Brain microvascular endothelial cell (primary cell): ENCODE results near the gene CDH23.

Experiments
- DNase-seq: peaks from one replicate; pipeline ENCODE4 v3.0.0-alpha.2; 2020
- H3K27ac ChIP-seq: fragments of 250-450 bp; sonication (Bioruptor Pico); 2 replicates; pipeline ENCODE4 v1.5.1; 2020; ENCODE audit warnings: mild to moderate bottlenecking, moderate library complexity
- H3K27me3 ChIP-seq: fragments of 250-450 bp; sonication (Bioruptor Pico); replicated peaks from 2 replicates; pipeline ENCODE4 v1.5.1; 2020; ENCODE audit warnings: mild to moderate bottlenecking
- H3K36me3 ChIP-seq: fragments of 250-450 bp; sonication (Bioruptor Pico); replicated peaks from 2 replicates; pipeline ENCODE4 v1.5.1; 2020; ENCODE audit warnings: mild to moderate bottlenecking
- H3K4me3 ChIP-seq: 2 replicates; pipeline ENCODE4 v1.5.1; 2011; ENCODE audit warnings: low read depth, mild to moderate bottlenecking, control low read depth, low read length, moderate library complexity
- in situ Hi-C: cut with HindIII; loops from 2 replicates; pipeline ENCODE4 v1.10.0; 2017; ENCODE audit warnings: low sequenced_read_pairs, low pct_ligation_motif_present
- TF ChIP-seq, protein P1 (sequence below): IDR thresholded peaks from 2 replicates; pipeline ENCODE4 v1.5.1; 2011; ENCODE audit warnings: low read depth, mild to moderate bottlenecking, moderate library complexity, low read length, control low read depth, inconsistent platforms; ENCODE audit errors: missing control alignments

Gene CDH23

DNA sequence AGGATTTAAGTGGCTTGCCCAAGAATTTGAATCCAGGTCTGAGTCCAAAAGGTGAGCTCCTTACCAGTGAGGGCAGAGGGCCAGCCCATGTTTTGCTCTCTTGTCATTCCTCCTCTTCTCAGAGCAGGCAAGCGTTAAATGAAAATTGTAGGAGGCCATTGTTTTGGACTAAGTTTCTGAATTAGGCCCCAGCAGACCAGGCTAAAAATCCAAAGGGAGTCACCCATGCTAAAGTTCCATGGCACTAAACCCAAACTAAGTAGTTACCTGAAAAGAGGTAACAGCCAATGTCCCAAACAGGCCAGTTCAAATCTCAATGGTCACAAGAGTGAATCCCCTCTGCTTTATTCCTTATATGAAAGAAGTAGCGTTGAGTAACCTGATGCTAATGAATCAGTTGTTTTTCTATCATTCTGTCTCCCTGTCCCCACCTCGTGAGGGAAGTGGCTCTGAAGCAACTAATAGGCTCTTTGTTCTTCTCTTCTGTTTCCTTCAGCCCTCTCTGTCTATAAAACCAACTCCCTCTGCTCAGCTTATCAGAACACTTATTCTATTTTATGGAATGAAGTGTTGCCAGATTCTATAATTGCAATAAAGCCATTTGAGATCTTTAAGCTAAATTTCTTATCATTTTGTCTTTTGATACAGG lies 17.5 kb upstream of the CDH23 start:
- no peak overlapping the region for H3K27ac ChIP-seq
- H3K27me3 ChIP-seq, result no peaks in the 10 kb centered on the region
- in situ Hi-C loops, result no loop called here
- H3K36me3 ChIP-seq, result no peaks in the 10 kb centered on the region
- TF ChIP-seq, protein P1, sequence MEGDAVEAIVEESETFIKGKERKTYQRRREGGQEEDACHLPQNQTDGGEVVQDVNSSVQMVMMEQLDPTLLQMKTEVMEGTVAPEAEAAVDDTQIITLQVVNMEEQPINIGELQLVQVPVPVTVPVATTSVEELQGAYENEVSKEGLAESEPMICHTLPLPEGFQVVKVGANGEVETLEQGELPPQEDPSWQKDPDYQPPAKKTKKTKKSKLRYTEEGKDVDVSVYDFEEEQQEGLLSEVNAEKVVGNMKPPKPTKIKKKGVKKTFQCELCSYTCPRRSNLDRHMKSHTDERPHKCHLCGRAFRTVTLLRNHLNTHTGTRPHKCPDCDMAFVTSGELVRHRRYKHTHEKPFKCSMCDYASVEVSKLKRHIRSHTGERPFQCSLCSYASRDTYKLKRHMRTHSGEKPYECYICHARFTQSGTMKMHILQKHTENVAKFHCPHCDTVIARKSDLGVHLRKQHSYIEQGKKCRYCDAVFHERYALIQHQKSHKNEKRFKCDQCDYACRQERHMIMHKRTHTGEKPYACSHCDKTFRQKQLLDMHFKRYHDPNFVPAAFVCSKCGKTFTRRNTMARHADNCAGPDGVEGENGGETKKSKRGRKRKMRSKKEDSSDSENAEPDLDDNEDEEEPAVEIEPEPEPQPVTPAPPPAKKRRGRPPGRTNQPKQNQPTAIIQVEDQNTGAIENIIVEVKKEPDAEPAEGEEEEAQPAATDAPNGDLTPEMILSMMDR, result no peak
- H3K4me3 ChIP-seq, result no peak overlapping the region
- no peak for DNase-seq

GRCh38 chr10:71380841-71381240 lies 15.9 kb upstream of the CDH23 start:
- Histone ChIP-seq H3K27me3 (no peaks in the 10 kb centered on the region), H3K36me3 (no peaks in the 10 kb centered on the region), H3K4me3 (no peak overlapping the region), H3K27ac (no peak overlapping the region)
- in situ Hi-C loops, result no loop called here
- DNase-seq, result no peak
- TF ChIP-seq, protein P1, result no peak

DNA sequence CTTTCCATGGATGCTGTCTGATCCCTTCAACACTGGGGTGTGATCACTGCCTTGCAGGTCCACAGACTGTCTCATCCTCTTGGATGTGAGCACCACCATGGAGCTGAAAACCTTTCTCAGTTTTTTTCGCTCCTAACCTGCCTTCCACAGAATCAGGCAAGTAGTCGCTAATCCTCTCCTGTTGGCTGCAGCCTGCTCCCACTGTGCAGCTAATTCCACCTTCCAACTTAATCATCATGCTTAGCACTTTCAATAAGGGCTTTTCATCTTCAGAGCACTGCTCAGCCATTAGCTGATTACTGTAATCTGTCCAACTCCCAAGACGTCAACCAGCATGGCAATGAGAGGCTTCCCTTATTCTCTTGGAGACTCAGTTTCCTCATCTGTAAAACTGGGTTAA lies 15.1 kb upstream of the CDH23 start:
- Histone ChIP-seq H3K36me3 (no peaks in the 10 kb centered on the region), H3K27ac (no peak overlapping the region), H3K27me3 (no peaks in the 10 kb centered on the region), H3K4me3 (no peak overlapping the region)
- no peak for DNase-seq
- in situ Hi-C loops, result no loop called here
- TF ChIP-seq, protein P1, result no peak

DNA sequence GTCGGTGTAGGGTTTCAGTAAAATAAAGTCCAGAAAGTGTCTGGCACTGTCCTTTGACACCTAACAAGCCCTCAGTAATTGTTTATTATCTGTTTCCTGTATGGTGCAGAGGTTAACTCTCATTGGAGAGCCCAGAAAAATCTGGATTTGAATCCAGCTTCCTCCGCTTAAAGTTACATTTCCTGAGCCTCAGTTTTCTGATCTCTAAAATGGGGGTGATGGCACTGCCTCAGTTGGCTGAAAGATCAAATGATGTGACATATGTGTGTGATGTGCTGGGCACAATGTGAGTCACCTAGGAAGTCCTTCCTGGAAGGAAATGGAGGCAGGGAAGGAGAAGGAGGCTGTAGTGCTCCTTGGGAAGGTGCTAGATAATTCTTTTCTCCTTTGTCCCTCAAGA lies 14.7 kb upstream of the CDH23 start:
- no peaks in the 10 kb centered on the region for H3K27me3 ChIP-seq
- no peak overlapping the region for H3K27ac ChIP-seq
- H3K36me3 ChIP-seq, result no peaks in the 10 kb centered on the region
- in situ Hi-C loops, result no loop called here
- TF ChIP-seq, protein P1, result no peak
- no peak overlapping the region for H3K4me3 ChIP-seq
- no peak for DNase-seq

- in situ Hi-C loops, result no loop called here
- no peak overlapping the region for H3K4me3 ChIP-seq
- no peak overlapping the region for H3K27ac ChIP-seq
- H3K36me3 ChIP-seq, result no peaks in the 10 kb centered on the region
- TF ChIP-seq, protein P1, result no peak
- DNase-seq, result no peak
- no peaks in the 10 kb centered on the region for H3K27me3 ChIP-seq
Measured at GRCh38 chr10:71382757-71383156, 14.0 kb upstream of the CDH23 start.
